ENCODE measurements around the gene TRPC3. TPM values are rescaled to one million over a fixed set of nuclear protein-coding genes. Genes with fewer than 3 reads are reported as not detected.
"Not testable (repeated sequence)": the region's sequence is repeated elsewhere in the genome, so short reads cannot be mapped to it uniquely, and the experiment has no call there.

TRPC3 gene
- total RNA-seq, 4 donors from 2014 or later, result 0.67 to 1.1 TPM; not detected in 2

- H3K27me3 ChIP-seq, result no peaks in the 10 kb centered on the region
- no peaks in the 10 kb centered on the region for H3K4me1 ChIP-seq
- no peaks in the 10 kb centered on the region for H3K36me3 ChIP-seq
- H3K9me3 ChIP-seq, result no peaks in the 10 kb centered on the region
- DNase-seq, result no peak
- no peak overlapping the region for H3K27ac ChIP-seq
- H3K4me3 ChIP-seq, result no peak overlapping the region
- TF ChIP-seq CTCF (IDR thresholded peaks at IDR 0.05), result no peak
- no peak for TF ChIP-seq POLR2A (IDR thresholded peaks at IDR 0.05)
These were observed 17.2 kb downstream of the TRPC3 start for GRCh38 chr4:121934635-121935034.

- Histone ChIP-seq H3K36me3 (no peaks in the 10 kb centered on the region), H3K27me3 (no peaks in the 10 kb centered on the region), H3K4me1 (no peaks in the 10 kb centered on the region), H3K4me3 (no peak overlapping the region), H3K9me3 (no peaks in the 10 kb centered on the region), H3K27ac (no peak overlapping the region)
- TF ChIP-seq POLR2A (IDR thresholded peaks at IDR 0.05), result no peak
- no peak for TF ChIP-seq CTCF (IDR thresholded peaks at IDR 0.05)
- DNase-seq, result no peak
These were observed 19.5 kb downstream of the TRPC3 start for GRCh38 chr4:121932212-121932974.

GRCh38 chr4:121930304-121930703 lies 21.6 kb downstream of the TRPC3 start:
- TF ChIP-seq POLR2A (IDR thresholded peaks at IDR 0.05) (no peak), CTCF (IDR thresholded peaks at IDR 0.05) (no peak)
- no peaks in the 10 kb centered on the region for H3K36me3 ChIP-seq
- no peak overlapping the region for H3K27ac ChIP-seq
- no peak for DNase-seq
- H3K4me3 ChIP-seq, result no peak overlapping the region
- no peaks in the 10 kb centered on the region for H3K9me3 ChIP-seq
- no peaks in the 10 kb centered on the region for H3K4me1 ChIP-seq
- H3K27me3 ChIP-seq, result no peaks in the 10 kb centered on the region

- Histone ChIP-seq H3K4me1 (no peaks in the 10 kb centered on the region), H3K36me3 (no peaks in the 10 kb centered on the region), H3K27me3 (no peaks in the 10 kb centered on the region), H3K4me3 (no peak overlapping the region), H3K9me3 (no peaks in the 10 kb centered on the region), H3K27ac (no peak overlapping the region)
- no peak for DNase-seq
- no peak for TF ChIP-seq CTCF (IDR thresholded peaks at IDR 0.05)
- TF ChIP-seq POLR2A (IDR thresholded peaks at IDR 0.05), result no peak
These were observed 23.9 kb downstream of the TRPC3 start for GRCh38 chr4:121927948-121928347.

- not testable (repeated sequence) for H3K27me3 ChIP-seq, H3K36me3 ChIP-seq, H3K27ac ChIP-seq, H3K4me3 ChIP-seq, DNase-seq, H3K9me3 ChIP-seq, H3K4me1 ChIP-seq
These were observed 25.4 kb downstream of the TRPC3 start for GRCh38 chr4:121926490-121926889.

GRCh38 chr4:121923306-121923705 lies 28.6 kb downstream of the TRPC3 start:
- H3K4me1 ChIP-seq, result no peaks in the 10 kb centered on the region
- TF ChIP-seq POLR2A (IDR thresholded peaks at IDR 0.05) (no peak), CTCF (IDR thresholded peaks at IDR 0.05) (no peak)
- H3K9me3 ChIP-seq, result no peaks in the 10 kb centered on the region
- DNase-seq, result no peak
- H3K36me3 ChIP-seq, result no peaks in the 10 kb centered on the region
- no peak overlapping the region for H3K4me3 ChIP-seq
- H3K27ac ChIP-seq, result no peak overlapping the region
- no peaks in the 10 kb centered on the region for H3K27me3 ChIP-seq
